NOMO-1 treated with dmso at 0.1 percent for 144 hours (cell line): Measurements from ENCODE around the gene TMEM178B.
"Not testable (repeated sequence)": the region's sequence is repeated elsewhere in the genome, so short reads cannot be mapped to it uniquely, and the experiment has no call there.

ENCODE experiments used
- DNase-seq: peaks from one replicate; lab custom pipeline; 2025; ENCODE audit not compliant: unreplicated experiment; lab: John Stamatoyannopoulos, UW

The TMEM178B gene

DNA sequence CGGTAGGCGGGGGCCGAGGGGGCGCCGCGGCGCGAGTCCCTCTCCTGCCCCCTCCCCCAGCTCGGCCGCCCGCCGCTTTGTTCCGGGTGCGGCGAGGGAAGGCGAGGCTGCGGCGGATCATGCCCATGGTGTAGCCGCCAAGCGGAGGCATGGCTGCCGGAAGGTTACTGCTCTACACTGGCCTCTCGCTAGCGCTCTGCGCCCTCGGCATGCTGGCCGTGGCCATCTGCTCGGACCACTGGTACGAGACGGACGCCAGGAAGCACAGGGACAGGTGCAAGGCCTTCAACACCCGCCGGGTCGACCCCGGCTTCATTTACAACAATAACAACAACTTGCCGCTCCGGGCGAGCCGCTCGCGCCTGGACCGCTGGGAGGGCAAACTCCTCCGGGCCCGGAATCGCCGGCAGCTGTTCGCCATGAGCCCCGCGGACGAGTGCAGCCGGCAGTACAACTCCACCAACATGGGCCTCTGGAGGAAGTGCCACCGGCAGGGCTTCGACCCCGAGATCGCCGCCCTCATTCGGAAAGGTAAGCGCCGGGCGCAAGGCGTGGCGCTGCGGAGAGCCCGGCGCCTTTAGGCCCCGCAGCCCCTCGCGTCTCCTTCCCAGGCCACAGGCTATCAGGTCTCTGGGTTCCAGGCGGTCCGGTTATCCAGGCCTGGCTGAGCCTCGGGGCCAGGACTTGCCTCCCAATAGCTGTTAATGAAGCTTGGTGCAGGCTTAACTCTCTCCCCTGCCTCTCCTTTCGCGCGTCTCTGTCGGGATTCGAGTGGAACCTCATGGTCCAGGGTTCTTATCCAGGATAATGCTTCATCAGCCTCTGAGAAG, 513 bp downstream of the TMEM178B start:
- DNase-seq, result no peak

DNA sequence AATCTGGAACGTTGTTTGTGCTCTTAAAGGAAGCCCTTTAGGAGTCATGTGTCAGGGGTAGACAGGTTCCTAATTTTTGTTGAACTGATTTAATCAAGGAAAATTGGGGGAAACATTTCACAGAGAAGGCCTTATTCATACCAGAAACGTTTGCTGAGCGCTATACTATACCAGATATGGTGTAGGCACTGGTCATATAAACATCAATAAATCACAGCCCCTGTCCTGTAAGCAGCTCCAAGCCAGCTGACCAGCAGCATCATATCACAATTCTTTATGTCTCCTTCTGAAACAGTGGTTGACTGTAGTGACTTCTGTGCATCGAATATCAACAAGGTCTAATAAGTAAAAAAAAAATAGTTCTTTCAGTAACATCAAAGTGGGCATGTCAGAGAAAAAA, 1.1 kb downstream of the TMEM178B start:
- DNase-seq, result no peak

DNA sequence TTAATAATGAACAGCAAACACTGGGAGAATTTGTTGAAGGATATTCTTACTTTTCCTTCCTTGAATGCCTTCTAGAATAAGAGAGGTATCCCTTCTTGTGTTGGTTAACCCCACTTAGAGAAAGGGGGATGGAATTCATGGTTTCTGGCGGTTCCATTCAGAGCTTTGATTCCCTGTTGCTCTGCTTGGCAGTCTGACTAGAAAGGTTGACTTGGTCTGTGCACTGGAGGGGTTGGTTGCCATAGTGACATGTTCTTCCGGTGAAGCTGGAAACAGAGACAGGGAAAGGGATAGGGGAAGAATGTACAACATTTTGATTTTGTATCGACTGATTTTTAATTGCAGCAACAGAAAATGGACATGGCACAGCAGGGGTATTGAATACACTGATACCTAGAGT, 2.5 kb downstream of the TMEM178B start:
- no peak for DNase-seq

DNA sequence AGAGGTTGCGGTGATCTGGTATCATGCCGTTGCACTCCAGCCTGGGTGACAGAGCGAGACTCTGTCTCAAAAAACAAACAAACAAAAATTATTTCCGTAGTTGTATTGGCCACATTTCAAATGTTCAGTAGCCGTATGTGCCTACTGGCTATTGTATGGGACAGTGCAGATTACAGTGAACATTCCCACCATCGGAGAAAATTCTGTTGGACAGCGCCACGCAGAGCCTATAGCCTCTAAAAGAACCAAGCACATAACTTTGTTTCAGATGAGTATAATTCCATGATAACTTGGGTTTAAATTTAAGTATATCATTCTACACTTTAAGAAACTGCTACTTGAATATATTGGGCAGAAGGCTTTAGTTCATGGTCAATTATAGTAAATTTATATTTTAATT, 5.4 kb downstream of the TMEM178B start:
- DNase-seq, result no peak

DNA sequence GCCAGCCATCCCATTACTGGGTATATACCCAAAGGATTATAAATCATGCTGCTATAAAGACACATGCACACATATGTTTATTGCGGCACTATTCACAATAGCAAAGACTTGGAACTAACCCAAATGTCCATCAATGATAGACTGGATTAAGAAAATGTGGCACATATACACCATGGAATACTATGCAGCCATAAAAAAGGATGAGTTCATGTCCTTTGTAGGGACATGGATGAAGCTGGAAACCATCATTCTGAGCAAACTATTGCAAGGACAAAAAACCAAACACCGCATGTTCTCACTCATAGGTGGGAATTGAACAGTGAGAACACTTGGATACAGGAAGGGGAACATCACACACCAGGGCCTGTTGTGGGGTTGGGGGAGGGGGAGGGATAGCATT, 15.6 kb downstream of the TMEM178B start:
- DNase-seq, result not testable (repeated sequence)

DNA sequence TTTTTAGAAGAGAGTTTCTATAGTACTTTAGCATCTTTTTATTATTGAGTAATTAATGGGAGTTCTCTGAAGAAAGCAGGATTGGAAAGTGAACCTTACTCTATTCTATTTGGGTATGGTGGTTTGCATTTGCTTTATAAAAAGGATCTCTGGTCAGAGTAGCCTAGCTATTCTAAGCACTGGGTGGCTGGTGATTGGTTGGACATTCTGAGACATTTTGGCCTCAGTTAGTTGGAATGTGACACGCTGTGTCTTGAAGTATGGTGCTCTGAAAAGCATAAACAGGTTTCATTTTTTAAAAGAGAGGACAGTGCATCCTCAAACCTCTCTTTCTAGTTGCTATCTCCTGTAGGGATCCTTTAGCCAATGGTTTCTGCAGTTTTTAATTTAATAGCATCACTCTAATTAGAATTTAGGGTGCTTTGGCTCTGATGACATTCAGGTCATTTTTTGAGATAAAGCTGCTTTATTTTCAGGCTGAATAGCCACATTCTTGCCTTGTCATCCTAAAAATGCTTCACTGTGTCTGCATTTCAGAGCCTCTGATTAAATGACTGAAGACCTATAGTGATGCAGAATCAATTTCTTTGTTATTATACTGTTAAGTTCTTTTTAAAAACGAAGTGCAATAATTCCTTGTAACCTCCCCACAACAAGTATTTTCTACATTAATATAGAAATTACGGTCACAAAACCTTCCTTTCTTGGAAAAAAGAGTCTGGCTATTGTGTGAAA, 20.6 kb downstream of the TMEM178B start:
- DNase-seq, result no peak

DNA sequence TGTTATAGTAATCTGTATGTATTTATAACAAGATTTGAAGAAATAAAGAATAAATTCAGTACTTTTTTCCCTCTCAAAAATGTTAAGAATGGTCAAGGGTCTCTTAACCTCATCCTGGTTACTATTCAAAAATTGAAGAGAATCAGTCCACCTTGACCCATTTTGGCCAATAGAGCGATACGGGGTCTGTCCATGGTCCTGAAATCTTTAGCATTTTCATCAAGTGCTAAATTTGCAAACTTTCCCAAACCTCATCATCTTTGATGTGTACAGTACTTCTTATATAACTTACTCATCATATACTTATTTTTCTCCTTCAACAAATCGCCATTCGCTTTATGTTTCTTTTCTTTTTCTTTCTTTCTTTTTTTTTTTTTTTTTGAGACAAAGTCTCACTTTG, 23.6 kb downstream of the TMEM178B start:
- DNase-seq, result no peak

DNA sequence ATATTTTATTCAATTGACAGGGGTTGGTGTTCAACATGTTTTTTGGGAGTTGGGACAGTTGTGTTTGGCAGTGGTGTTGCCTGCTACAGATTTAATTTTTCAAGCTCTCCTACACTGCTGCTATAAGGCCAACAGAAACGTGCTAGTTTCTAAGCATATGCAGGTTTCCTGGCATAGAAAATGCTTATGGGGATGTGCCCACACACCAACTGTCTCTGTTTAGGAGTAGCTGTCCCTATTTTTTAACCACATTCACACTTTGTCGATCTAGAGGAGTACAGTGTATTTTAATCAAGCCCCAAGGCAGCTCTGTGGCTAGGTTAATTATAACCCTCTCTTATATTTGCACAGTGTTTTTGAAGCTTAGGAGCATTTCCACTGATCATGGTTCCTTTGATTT, 28.6 kb downstream of the TMEM178B start:
- no peak for DNase-seq

DNA sequence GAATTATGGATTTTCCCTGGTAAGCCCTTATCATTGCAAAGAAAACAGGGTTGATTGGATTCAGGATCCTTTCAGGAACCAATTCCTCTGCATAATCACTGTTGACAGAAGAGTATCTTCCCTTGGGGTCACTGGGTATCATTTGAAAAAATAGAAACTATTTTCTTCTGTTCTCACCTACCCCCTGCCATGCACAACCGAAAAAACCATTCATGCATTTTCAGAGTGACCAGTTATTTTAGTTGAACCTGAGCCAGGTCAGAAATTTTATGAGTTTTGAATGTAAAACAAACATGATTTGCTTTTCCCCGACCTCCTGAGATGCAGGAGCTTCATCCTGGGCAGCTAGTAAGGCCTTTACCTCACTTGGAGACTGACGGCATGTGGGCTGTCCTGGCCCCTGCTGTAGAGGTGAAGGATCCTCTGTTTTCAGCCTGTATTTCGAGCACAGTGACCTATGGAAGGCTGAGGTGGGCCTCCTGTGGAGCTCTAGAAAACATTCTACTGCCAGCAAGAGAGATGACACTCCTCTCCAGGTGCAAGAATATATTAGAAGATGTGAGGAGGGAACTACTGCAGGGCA, 30.1 kb downstream of the TMEM178B start:
- no peak for DNase-seq

DNA sequence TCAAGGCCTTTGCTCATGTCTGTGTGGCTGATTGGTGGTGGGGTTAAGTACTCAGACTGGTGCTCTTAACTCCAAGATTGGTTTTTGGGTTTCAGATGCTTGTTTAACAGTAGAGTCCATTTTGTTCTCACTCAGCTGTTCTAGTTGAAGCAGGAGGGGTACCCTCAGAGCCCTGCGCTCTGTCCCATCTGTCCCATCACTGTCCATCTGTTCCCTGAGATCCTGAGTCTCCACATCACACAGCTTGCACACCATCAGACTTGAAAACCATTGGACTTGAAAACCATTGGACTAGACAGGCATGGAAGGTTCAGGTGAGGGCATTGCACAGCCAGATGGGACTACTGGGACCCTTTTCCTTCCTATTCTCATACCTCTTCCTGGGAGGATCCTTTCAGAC, 39.3 kb downstream of the TMEM178B start:
- no peak for DNase-seq

DNA sequence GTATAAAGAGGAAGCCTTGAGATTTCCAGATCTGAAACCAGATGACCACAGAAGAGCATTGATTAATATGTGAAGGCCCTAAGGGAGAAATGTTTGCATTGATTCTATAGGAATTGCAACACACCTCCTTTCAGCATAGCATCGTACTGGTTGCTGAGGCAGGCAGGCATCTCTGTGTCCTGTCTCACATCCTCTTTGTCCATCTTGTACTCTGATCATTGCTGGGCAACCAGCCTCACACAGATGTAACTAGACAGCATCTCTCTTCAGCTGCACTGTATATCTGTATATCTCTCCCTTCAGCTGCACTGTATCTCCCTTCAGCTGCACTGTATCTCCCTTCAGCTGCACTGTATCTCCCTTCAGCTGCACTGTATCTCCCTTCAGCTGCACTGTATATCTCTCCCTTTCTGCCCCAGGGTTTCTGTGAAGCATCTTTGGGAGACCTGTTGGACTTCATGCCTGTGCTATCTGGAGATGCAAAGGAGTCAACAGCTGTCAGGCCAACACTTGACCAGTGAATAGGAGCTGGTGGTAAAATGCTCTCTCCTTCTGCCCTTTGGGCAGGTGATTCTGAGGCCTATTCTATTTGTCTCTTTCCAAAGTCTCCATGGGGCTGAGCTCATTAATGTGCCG, 40.3 kb downstream of the TMEM178B start:
- no peak for DNase-seq

DNA sequence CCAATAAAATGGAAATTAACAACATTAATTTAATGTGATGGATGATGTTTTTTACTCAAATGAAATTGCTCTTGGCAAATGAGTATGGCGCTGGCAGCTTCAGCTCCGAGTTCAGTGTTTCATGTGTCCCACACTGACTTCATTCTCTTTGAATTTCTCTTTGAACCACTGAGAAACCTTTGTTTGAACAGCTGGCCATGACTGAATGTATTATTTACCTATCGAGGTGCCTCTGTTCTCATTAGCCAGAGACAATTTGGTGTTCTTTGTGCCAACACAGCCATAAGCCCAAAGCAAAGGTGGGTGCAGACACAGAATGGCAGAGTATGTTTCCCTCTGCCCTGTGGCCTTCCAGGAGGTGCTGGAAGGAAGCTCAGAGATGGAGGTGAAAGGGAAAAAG, 42.1 kb downstream of the TMEM178B start:
- no peak for DNase-seq

DNA sequence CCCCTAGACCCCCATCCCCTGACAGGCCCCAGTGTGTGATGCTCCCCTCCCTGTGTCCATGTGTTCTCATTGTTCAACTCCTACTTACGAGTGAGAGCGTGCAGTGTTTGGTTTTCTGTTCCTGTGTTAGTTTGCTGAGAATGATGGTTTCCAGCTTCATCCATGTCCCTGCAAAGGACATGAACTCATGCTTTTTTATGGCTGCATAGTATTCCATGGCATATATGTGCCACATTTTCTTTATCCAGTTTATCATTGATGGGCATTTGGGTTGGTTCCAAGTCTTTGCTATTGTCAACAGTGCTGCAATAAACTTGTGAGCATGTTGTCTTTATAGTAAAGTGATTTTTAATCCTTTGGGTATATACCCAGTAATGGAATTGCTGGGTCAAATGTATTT, 42.8 kb downstream of the TMEM178B start:
- not testable (repeated sequence) for DNase-seq

DNA sequence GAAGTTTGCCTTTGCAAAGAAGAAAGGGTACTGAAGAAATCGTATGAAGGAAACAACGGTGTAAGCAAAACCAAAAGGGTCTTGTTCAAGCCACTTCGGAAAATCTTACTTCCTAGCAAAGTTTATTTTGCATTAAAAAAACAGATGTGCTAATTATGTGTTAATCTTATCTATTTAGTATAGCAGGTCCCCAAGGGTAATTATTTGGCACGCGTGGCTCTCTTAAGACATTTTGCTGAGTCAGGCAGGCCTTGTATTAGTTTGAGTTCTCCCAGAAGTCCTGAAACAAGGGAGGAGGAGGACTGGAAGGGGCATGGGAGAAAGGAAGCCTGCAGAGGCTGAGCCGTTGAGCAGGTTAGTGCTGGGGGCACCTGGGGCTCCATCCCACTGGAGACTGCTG, 44.9 kb downstream of the TMEM178B start:
- no peak for DNase-seq

DNA sequence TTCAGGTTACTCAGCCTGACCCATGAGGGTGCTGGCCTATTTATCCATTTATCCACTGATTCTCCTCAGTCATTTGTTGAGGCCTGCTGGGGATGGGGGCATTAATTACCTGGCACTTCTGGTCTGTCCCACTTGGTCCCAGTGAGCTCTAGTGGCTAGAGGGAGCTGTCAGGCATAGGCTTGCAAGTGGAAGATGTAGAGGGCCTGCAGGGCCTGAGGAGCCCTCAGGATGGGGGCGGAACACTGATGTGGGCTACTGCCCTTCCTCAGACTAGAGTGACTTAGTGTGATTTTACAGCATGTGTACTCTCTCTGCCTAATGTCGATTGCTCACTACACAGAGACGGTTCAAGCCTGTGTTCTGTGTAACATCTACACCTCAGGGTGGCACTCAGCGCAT, 45.3 kb downstream of the TMEM178B start:
- DNase-seq, result no peak

DNA sequence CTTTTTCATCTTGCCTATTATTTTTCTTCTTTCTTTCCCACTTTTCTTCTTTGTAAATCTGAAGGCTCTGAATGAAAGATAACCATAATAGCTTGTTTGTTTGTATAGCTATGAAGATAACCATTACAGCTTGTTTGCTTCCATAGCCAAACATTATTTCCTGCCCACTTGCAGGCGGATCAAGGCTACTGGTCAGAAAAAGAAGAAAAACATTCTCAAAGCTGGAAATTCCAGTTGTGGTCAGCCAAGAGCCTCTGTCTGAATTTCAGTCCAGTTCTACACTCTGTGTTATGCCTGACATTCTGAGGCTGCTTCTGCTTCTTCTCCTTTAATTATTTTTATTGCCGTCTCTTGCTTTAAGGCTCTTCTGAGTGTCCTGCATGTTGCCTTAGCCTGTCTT, 48.9 kb downstream of the TMEM178B start:
- no peak for DNase-seq

DNA sequence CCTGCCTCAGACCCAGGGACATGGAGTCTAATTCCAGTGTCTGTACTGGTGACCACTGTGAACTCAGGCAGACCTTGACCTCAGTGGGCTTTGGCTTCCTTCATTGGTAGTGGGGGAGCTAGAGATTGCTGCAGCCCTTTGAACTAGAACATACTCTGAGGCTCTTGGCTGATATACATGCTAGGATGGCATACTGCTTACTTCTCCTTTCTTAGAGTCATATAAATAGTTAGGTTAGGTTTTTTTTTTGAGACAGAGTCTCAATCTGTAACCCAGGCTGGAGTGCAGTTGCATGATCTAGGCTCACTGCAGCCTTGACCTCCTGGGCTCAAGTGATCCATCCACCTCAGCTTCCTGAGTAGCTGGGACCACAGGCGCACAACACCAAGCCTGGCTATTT, 49.7 kb downstream of the TMEM178B start:
- no peak for DNase-seq

DNA sequence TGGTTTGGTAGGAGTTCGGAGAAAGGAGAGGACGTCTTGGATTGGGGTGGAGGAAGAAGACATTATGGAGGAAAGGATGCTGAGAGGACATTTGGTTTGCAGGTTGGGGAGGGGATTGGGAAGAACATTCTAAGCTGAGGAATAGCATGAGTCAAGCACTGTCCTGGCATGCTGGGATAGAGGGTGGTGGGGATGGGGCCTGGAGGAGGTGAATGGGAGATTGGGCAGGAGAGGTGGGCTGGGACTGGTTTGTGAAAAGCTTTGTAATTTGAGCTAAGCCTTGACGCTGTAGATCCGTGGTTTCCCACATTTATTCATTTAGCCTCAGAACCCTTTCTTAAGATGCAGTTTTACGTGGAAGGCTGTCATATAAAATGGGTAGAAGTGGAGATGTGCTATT, 52.2 kb downstream of the TMEM178B start:
- no peak for DNase-seq

DNA sequence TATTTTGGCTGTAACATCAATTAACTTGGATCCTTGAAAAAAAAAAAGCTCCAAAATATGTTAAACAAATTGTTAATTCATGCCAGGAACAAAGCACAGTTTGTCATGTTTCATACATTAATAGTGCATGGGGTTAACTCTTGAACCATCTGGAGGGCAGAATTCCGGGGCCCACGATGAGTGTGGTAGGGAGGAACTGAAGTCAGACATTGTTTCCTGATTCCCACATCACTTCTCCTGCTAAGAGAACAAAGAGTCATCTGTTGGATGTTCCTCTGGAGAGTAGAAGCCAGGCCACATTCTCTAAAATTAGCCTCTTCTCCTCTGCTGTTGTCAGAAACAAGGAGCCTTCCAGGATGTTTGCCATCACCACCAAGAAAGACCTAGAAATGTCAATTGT, 54.6 kb downstream of the TMEM178B start:
- no peak for DNase-seq

DNA sequence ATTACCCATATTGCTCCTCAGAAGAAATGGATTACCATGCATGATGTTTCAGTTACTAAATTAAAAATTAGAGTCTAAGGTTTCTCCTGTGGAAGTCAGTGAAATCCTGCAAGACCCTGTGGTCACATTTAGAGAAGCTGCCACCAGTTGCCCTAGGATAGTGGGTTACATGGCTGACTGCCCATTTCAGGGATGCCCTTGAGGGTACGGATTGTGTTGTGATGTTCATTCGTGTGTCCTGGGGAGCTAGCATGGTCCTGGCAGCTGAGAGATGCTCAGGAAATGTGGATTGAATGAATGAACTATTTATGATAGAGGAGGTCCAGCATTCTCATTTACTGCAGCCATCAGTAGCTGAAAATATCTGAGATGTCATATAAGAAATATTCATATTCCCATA, 55.1 kb downstream of the TMEM178B start:
- DNase-seq, result no peak

DNA sequence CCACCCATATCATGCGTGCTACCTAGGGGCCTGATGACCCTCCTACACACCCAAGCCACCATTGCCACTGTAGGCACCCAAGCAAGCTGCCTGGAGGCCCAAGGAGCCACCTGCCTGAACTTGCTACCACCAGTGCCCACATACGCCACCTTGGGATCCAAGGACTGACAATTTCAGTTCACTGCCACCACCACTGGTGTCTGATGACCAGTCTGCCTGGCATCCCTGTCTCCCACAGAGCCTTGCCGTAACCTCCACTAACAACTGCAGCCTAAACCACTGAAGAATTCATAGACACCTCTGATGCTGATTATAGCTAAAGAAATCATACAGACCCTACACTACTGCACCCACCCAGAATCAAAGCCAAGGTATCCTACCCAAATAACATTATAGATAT, 58.8 kb downstream of the TMEM178B start:
- DNase-seq, result no peak

DNA sequence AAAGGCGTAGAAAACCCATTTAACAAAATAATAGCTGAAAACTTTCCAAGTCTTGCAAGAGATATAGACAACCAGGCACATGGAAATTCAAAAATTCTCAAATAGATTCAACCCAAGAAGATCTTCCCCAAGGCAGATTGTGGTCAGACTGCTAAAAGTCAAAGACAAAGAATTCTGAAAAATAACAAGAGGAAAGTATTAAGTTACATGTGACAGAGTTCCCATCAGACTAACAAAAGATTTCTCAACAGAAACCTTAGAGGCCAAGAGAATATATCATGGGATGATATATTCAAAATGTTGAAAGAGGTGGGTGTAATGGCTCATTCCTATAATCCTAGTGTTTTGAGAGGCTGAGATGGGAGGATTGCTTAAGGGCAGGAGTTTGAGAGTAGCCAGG, 59.8 kb downstream of the TMEM178B start:
- DNase-seq, result no peak
